MCF 10A (cell line): Measurements from ENCODE around the gene DNAJC18. TPM values are rescaled to one million over a fixed set of nuclear protein-coding genes. Genes with fewer than 3 reads are reported as not detected.

ENCODE experiments used
- BruUV-seq: library from RNA; stranded (reverse); fragments of 400-500 nt; replicated peaks from 2 replicates; lab custom pipeline; 2021; lab: Mats Ljungman, UMichigan
- CTCF ChIA-PET: fragments of 300-600 bp; sonication (Branson Sonifier 250); formaldehyde crosslinking; extraction: SDS; loops from one replicate; lab custom pipeline; 2021; ENCODE audit warnings: antibody characterized with exemption, inconsistent platforms; lab: Yijun Ruan, JAX
- POLR2A ChIA-PET: fragments of 300-600, 350-650 bp; sonication (Branson Sonifier 250); formaldehyde crosslinking; extraction: SDS; loops from one replicate; lab custom pipeline; 2020; ENCODE audit warnings: antibody characterized with exemption, inconsistent platforms; lab: Yijun Ruan, JAX
- DNase-seq: peaks from one replicate; pipeline ENCODE4 v3.0.0-alpha.2; 2018; ENCODE audit not compliant: unreplicated experiment
- H3K27ac Mint-ChIP-seq: one replicate; pipeline ENCODE4 v1.8.0; 2022; ENCODE audit warnings: mild to moderate bottlenecking, low read depth, mixed read lengths; ENCODE audit not compliant: unreplicated experiment
- H3K27me3 Mint-ChIP-seq: one replicate; pipeline ENCODE4 v1.8.0; 2022; ENCODE audit warnings: mixed read lengths; ENCODE audit not compliant: insufficient read depth, unreplicated experiment
- H3K36me3 Mint-ChIP-seq: one replicate; pipeline ENCODE4 v1.8.0; 2022; ENCODE audit warnings: mild to moderate bottlenecking, moderate library complexity, mixed read lengths; ENCODE audit not compliant: insufficient read depth, unreplicated experiment
- H3K4me1 Mint-ChIP-seq: one replicate; pipeline ENCODE4 v1.8.0; 2022; ENCODE audit warnings: mixed read lengths; ENCODE audit not compliant: insufficient read depth, unreplicated experiment
- H3K4me3 Mint-ChIP-seq: one replicate; pipeline ENCODE4 v1.8.0; 2022; ENCODE audit warnings: mild to moderate bottlenecking, moderate library complexity, mixed read lengths; ENCODE audit not compliant: unreplicated experiment
- H3K9me3 Mint-ChIP-seq: one replicate; pipeline ENCODE4 v1.8.0; 2022; ENCODE audit warnings: mixed read lengths; ENCODE audit not compliant: unreplicated experiment
- CTCF ChIP-seq: fragments of 200-600 bp; IDR thresholded peaks from one replicate; pipeline ENCODE4 v1.8.0; 2022; ENCODE audit warnings: antibody characterized with exemption, mild to moderate bottlenecking; ENCODE audit not compliant: unreplicated experiment
- intact Hi-C: fragments of 100-400 bp; cut with micrococcal nuclease; formaldehyde crosslinking; loops from 2 replicates; pipeline ENCODE4 v1.14.1; 2022
- total RNA-seq: library from RNA; stranded (reverse); gene quantifications from 2 replicates; pipeline ENCODE4 v1.2.3, GENCODE V29; 2022

The DNAJC18 gene
- total RNA-seq, 1 experiment from 2014 or later = 15.1 TPM

GRCh38 chr5:139394123-139394653, 45.1 kb downstream of the DNAJC18 start:
- Mint-ChIP-seq H3K4me1 (peaks cover 16% of the 10 kb centered on the region), H3K36me3 (peaks cover 9% of the 10 kb centered on the region), H3K27me3 (no peaks in the 10 kb centered on the region), H3K9me3 (no peaks in the 10 kb centered on the region), H3K27ac (no peak overlapping the region), H3K4me3 (no peak overlapping the region)
- intact Hi-C loops = no loop called here
- CTCF ChIA-PET = no interaction called here
- POLR2A ChIA-PET = no interaction called here
- BruUV-seq = no TSS peak
- no peak for DNase-seq
- no peak for TF ChIP-seq CTCF

- DNase-seq = no peak
- no peak overlapping the region for H3K4me3 Mint-ChIP-seq
- TF ChIP-seq CTCF = no peak
- CTCF ChIA-PET = no interaction called here
- H3K27ac Mint-ChIP-seq = no peak overlapping the region
- intact Hi-C loops = no loop called here
- H3K4me1 Mint-ChIP-seq = peaks cover 16% of the 10 kb centered on the region
- BruUV-seq = no TSS peak
- no peaks in the 10 kb centered on the region for H3K27me3 Mint-ChIP-seq
- POLR2A ChIA-PET = no interaction called here
- peaks cover 5% of the 10 kb centered on the region for H3K36me3 Mint-ChIP-seq
- H3K9me3 Mint-ChIP-seq = no peaks in the 10 kb centered on the region
These were observed 45.7 kb downstream of the DNAJC18 start for GRCh38 chr5:139393497-139394122.

GRCh38 chr5:139392678-139393496, 46.4 kb downstream of the DNAJC18 start:
- BruUV-seq = no TSS peak
- peaks cover 16% of the 10 kb centered on the region for H3K4me1 Mint-ChIP-seq

More at GRCh38 chr5:139392678-139393496, 46.4 kb downstream of the DNAJC18 start:
- Mint-ChIP-seq H3K27me3 (no peaks in the 10 kb centered on the region), H3K27ac (no peak overlapping the region), H3K9me3 (no peaks in the 10 kb centered on the region), H3K36me3 (peaks cover 5% of the 10 kb centered on the region), H3K4me3 (peak overlapping the region; percentile 67)
- intact Hi-C loops = no loop called here
- peak; percentile 63 for DNase-seq
- TF ChIP-seq CTCF = peak; percentile 35
- POLR2A ChIA-PET = no interaction called here
- CTCF ChIA-PET = interaction anchor here (0.6 kb wide), 1 partner anchor 19 kb away, joined by 3 read pairs; no protein-coding TSS in a partner anchor
